GM11168 (cell line): ENCODE measurements around the gene FZD1.

Experiments
- in situ Hi-C: fragments of 300-500 bp; cut with MboI; formaldehyde crosslinking; loops from one replicate; pipeline ENCODE4 v1.12.0; 2022; ENCODE audit warnings: low sequenced_read_pairs; ENCODE audit not compliant: unreplicated experiment

The FZD1 gene

GRCh38 chr7:91264924-91265681, 870 bp downstream of the FZD1 start:
- in situ Hi-C loops: no loop called here

GRCh38 chr7:91265693-91266066, 1.4 kb downstream of the FZD1 start:
- in situ Hi-C loops: no loop called here

- in situ Hi-C loops: no loop called here
These were observed 1.9 kb downstream of the FZD1 start for GRCh38 chr7:91266067-91266688.

GRCh38 chr7:91266689-91267090, 2.5 kb downstream of the FZD1 start:
- in situ Hi-C loops: no loop called here

- in situ Hi-C loops: no loop called here
These were observed 3.1 kb downstream of the FZD1 start for GRCh38 chr7:91267171-91267955.

- in situ Hi-C loops: no loop called here
These were observed 6.1 kb downstream of the FZD1 start for GRCh38 chr7:91270372-91270771.

- in situ Hi-C loops: no loop called here
These were observed 12.7 kb downstream of the FZD1 start for GRCh38 chr7:91276909-91277308.

- in situ Hi-C loops: no loop called here
These were observed 16.0 kb downstream of the FZD1 start for GRCh38 chr7:91280185-91280584.

GRCh38 chr7:91280604-91281003, 16.4 kb downstream of the FZD1 start:
- in situ Hi-C loops: no loop called here

GRCh38 chr7:91285696-91286355, 21.6 kb downstream of the FZD1 start:
- in situ Hi-C loops: no loop called here

GRCh38 chr7:91286432-91286831, 22.2 kb downstream of the FZD1 start:
- in situ Hi-C loops: no loop called here

- in situ Hi-C loops: no loop called here
These were observed 23.3 kb downstream of the FZD1 start for GRCh38 chr7:91287371-91288084.

- in situ Hi-C loops: no loop called here
These were observed 24.1 kb downstream of the FZD1 start for GRCh38 chr7:91288208-91288824.

GRCh38 chr7:91289633-91290254, 25.5 kb downstream of the FZD1 start:
- in situ Hi-C loops: no loop called here

GRCh38 chr7:91291302-91291701, 27.1 kb downstream of the FZD1 start:
- in situ Hi-C loops: no loop called here

GRCh38 chr7:91291902-91292301, 27.7 kb downstream of the FZD1 start:
- in situ Hi-C loops: no loop called here

GRCh38 chr7:91292506-91292905, 28.3 kb downstream of the FZD1 start:
- in situ Hi-C loops: no loop called here

GRCh38 chr7:91293136-91293535, 28.9 kb downstream of the FZD1 start:
- in situ Hi-C loops: no loop called here

- in situ Hi-C loops: no loop called here
These were observed 29.6 kb downstream of the FZD1 start for GRCh38 chr7:91293840-91294239.
